ENCODE results near the gene WDR47. TPM values are rescaled to one million over a fixed set of nuclear protein-coding genes. Genes with fewer than 3 reads are reported as not detected.

WDR47 gene
- total and polyA plus RNA-seq, 10 of the 15 experiments (the other 5 are each of a cell fraction or from before 2014, with no cell fraction given): 2.4 to 9.7 (median 5.9) TPM

DNA sequence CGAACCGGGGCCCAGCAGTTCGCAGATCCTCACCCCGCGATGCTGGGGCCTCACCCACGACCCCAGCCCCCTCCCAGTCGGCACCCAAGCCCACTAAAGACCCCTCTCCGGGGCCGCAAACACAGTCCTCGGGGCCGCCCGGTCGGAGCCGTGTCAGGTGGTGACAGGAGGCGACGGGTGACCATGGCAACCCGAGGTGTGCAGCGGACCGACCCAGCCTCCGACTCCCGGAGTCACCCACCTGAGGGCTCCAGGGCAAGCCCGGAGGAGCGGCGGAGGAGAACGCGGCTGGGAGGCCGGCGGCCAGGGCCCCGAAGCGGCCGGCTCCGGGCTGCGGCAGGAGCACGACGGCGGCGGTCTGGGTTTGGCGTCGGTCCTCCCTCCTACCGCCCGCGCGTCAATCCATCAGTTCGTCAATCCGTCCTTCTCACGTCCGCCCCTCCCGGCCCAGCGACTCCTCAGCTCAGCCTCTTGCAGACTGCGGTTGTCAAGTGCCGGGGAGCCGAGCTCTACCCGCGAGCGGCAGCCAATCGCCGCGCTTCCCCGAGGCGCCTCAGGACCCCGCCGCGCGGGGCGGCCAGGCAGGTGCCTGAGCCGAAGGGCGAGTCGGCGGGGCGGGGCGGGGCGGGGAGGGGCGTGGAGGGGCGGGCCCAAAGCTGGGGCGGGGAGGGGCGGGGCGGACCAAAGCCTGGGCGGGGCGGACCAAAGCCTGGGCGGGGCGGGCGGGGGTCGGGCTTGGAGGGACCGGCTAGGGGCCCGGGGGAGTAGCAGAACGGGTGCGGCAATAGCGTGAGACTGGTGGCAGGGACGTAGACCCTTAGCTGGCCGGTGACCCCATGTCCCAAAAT lies at the start of gene WDR47 (continued):
- TF ChIP-seq CREM (IDR thresholded peaks at IDR 0.05; ENCODE audit: low read depth) (peak; percentile 48; the same call in 1 of the 2 replicates), SREBF1 (IDR thresholded peaks at IDR 0.05; ENCODE audit: low read length) (no peak), ASH2L (IDR thresholded peaks at IDR 0.05; ENCODE audit: borderline replicate concordance, low read depth) (peak; percentile 58; the same call in 1 of the 2 replicates), BCL11A (IDR thresholded peaks at IDR 0.05; ENCODE audit: low read depth, low read length) (no peak), NR2F1 (conservative IDR thresholded peaks at IDR 0.05) (peak; percentile 44; the same call in 1 of the 2 replicates), GABPA (IDR thresholded peaks at IDR 0.05; ENCODE audit: low read depth) (no peak), SIN3A (IDR thresholded peaks at IDR 0.05; ENCODE audit: low read depth, low read length) (peak; percentile 87), NR2C2 (IDR thresholded peaks at IDR 0.05; ENCODE audit: borderline replicate concordance, control insufficient read depth, insufficient read length, low read depth) (no peak), BACH1 (IDR thresholded peaks at IDR 0.05; ENCODE audit: borderline replicate concordance) (peak; percentile 45; the same call in 1 of the 2 replicates), STAT3 (IDR thresholded peaks at IDR 0.05; ENCODE audit: low read depth, low read length) (no peak), EGR1 (IDR thresholded peaks at IDR 0.05; ENCODE audit: borderline replicate concordance in 1 of 2, low read depth in 2 of 2, low read length in 2 of 2) (peak in 1 of 2 experiments; percentile 57; a peak in 1 of 3 replicates), KLF5 (IDR thresholded peaks at IDR 0.05; ENCODE audit: partially characterized antibody) (peak; percentile 33), ZSCAN29 (IDR thresholded peaks at IDR 0.05) (no peak), TARDBP (IDR thresholded peaks at IDR 0.05; ENCODE audit: borderline replicate concordance) (no peak), SMC3 (IDR thresholded peaks at IDR 0.05; ENCODE audit: borderline replicate concordance, low read length) (no peak), POLR2A (IDR thresholded peaks at IDR 0.05; ENCODE audit: low read depth, low read length) (peak; percentile 100), DPF2 (IDR thresholded peaks at IDR 0.05) (peak; percentile 69), STAT1 (conservative IDR thresholded peaks at IDR 0.05) (peak; percentile 82; the same call in 1 of the 2 replicates)
- TF ChIP-seq, protein P1, sequence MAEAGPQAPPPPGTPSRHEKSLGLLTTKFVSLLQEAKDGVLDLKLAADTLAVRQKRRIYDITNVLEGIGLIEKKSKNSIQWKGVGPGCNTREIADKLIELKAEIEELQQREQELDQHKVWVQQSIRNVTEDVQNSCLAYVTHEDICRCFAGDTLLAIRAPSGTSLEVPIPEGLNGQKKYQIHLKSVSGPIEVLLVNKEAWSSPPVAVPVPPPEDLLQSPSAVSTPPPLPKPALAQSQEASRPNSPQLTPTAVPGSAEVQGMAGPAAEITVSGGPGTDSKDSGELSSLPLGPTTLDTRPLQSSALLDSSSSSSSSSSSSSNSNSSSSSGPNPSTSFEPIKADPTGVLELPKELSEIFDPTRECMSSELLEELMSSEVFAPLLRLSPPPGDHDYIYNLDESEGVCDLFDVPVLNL (IDR thresholded peaks at IDR 0.05; ENCODE audit: low read depth, low read length): 0 out of 2 replicates have a peak, but pooled peaks have one; percentile 10
- TF ChIP-seq, protein P2, sequence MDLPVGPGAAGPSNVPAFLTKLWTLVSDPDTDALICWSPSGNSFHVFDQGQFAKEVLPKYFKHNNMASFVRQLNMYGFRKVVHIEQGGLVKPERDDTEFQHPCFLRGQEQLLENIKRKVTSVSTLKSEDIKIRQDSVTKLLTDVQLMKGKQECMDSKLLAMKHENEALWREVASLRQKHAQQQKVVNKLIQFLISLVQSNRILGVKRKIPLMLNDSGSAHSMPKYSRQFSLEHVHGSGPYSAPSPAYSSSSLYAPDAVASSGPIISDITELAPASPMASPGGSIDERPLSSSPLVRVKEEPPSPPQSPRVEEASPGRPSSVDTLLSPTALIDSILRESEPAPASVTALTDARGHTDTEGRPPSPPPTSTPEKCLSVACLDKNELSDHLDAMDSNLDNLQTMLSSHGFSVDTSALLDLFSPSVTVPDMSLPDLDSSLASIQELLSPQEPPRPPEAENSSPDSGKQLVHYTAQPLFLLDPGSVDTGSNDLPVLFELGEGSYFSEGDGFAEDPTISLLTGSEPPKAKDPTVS (IDR thresholded peaks at IDR 0.05; ENCODE audit: low read depth, low read length): no peak
- TF ChIP-seq, protein P3, sequence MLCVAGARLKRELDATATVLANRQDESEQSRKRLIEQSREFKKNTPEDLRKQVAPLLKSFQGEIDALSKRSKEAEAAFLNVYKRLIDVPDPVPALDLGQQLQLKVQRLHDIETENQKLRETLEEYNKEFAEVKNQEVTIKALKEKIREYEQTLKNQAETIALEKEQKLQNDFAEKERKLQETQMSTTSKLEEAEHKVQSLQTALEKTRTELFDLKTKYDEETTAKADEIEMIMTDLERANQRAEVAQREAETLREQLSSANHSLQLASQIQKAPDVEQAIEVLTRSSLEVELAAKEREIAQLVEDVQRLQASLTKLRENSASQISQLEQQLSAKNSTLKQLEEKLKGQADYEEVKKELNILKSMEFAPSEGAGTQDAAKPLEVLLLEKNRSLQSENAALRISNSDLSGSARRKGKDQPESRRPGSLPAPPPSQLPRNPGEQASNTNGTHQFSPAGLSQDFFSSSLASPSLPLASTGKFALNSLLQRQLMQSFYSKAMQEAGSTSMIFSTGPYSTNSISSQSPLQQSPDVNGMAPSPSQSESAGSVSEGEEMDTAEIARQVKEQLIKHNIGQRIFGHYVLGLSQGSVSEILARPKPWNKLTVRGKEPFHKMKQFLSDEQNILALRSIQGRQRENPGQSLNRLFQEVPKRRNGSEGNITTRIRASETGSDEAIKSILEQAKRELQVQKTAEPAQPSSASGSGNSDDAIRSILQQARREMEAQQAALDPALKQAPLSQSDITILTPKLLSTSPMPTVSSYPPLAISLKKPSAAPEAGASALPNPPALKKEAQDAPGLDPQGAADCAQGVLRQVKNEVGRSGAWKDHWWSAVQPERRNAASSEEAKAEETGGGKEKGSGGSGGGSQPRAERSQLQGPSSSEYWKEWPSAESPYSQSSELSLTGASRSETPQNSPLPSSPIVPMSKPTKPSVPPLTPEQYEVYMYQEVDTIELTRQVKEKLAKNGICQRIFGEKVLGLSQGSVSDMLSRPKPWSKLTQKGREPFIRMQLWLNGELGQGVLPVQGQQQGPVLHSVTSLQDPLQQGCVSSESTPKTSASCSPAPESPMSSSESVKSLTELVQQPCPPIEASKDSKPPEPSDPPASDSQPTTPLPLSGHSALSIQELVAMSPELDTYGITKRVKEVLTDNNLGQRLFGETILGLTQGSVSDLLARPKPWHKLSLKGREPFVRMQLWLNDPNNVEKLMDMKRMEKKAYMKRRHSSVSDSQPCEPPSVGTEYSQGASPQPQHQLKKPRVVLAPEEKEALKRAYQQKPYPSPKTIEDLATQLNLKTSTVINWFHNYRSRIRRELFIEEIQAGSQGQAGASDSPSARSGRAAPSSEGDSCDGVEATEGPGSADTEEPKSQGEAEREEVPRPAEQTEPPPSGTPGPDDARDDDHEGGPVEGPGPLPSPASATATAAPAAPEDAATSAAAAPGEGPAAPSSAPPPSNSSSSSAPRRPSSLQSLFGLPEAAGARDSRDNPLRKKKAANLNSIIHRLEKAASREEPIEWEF (IDR thresholded peaks at IDR 0.05; ENCODE audit: insufficient replicate concordance, low read depth, low read length): no peak
- TF ChIP-seq, protein P4, sequence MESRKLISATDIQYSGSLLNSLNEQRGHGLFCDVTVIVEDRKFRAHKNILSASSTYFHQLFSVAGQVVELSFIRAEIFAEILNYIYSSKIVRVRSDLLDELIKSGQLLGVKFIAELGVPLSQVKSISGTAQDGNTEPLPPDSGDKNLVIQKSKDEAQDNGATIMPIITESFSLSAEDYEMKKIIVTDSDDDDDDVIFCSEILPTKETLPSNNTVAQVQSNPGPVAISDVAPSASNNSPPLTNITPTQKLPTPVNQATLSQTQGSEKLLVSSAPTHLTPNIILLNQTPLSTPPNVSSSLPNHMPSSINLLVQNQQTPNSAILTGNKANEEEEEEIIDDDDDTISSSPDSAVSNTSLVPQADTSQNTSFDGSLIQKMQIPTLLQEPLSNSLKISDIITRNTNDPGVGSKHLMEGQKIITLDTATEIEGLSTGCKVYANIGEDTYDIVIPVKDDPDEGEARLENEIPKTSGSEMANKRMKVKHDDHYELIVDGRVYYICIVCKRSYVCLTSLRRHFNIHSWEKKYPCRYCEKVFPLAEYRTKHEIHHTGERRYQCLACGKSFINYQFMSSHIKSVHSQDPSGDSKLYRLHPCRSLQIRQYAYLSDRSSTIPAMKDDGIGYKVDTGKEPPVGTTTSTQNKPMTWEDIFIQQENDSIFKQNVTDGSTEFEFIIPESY (IDR thresholded peaks at IDR 0.05): no peak
